ENCODE measurements around the gene IFNL4.

IFNL4 gene

DNA sequence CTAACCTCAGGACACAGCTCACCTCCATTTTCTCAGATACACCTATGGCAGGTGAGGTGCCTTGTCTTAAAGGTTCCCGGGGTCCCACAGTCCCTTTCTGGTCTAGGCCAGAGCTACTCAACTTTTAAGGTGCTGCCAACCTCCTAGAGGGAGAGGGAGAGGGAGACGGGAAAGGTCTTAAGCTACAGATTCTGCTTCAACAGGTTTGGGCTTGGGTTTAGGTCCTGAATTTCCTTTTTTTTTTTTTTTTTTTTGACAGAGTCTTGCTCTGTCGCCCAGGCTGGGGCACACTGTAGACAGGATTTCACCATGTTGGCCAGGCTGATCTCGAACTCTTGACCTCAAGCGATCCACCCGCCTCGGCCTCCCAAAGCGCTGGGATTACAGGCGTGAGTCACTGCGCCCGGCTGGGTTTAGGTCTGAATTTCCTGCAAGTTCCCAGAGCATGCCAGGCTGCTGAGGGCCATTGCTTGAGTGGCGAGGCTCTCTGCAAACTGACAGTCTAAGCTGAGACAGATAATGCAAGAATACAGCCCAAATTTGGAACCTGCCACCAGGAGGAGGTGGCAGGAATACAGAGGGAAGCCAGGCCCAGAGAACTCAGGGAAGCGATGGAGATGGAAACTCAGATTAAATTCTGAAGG, 36.8 kb downstream of the IFNL4 start:
- DNase-seq = no peak
- intact Hi-C loops (cut with DNase I; ENCODE audit: low total_unique reads) = no loop called here
- TF ChIP-seq, protein P1, sequence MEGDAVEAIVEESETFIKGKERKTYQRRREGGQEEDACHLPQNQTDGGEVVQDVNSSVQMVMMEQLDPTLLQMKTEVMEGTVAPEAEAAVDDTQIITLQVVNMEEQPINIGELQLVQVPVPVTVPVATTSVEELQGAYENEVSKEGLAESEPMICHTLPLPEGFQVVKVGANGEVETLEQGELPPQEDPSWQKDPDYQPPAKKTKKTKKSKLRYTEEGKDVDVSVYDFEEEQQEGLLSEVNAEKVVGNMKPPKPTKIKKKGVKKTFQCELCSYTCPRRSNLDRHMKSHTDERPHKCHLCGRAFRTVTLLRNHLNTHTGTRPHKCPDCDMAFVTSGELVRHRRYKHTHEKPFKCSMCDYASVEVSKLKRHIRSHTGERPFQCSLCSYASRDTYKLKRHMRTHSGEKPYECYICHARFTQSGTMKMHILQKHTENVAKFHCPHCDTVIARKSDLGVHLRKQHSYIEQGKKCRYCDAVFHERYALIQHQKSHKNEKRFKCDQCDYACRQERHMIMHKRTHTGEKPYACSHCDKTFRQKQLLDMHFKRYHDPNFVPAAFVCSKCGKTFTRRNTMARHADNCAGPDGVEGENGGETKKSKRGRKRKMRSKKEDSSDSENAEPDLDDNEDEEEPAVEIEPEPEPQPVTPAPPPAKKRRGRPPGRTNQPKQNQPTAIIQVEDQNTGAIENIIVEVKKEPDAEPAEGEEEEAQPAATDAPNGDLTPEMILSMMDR (IDR thresholded peaks at IDR 0.05) = no peak
- no peaks in the 10 kb centered on the region for H3K36me3 ChIP-seq
- peaks cover 0 to 46% of the 10 kb centered on the region in 2 donors for H3K27me3 ChIP-seq
- no peak overlapping the region for H3K27ac ChIP-seq
- peaks cover 0 to 18% (median 15%) of the 10 kb centered on the region in 3 donors for H3K9me3 ChIP-seq
- no peaks in the 10 kb centered on the region for H3K4me1 ChIP-seq
- no peak overlapping the region for H3K4me3 ChIP-seq

DNA sequence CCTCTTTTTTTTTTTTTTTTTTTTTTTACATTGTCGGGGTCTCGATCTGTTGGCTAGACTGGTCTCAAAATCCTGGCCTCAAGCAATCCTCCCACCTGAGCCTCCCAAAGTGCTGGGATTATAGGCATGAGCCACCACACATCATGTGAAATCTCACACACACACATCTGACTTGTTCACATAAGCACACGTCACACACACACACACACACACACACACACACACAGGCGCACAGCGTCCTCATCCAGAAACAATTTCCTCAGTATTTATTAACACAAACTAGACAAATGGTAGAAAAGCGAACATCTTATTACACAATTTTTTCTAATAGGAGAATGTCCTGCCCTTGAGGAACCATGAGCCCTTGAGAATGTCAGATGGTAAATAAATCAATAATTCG, 39.5 kb downstream of the IFNL4 start:
- H3K36me3 ChIP-seq = no peaks in the 10 kb centered on the region
- TF ChIP-seq, protein P1 (IDR thresholded peaks at IDR 0.05) = no peak
- no peaks in the 10 kb centered on the region for H3K4me1 ChIP-seq
- intact Hi-C loops (cut with DNase I; ENCODE audit: low total_unique reads) = no loop called here
- no peaks in the 10 kb centered on the region for H3K9me3 ChIP-seq
- H3K4me3 ChIP-seq = no peak overlapping the region
- peaks cover 0 to 44% of the 10 kb centered on the region in 2 donors for H3K27me3 ChIP-seq
- DNase-seq = no peak
- no peak overlapping the region for H3K27ac ChIP-seq

DNA sequence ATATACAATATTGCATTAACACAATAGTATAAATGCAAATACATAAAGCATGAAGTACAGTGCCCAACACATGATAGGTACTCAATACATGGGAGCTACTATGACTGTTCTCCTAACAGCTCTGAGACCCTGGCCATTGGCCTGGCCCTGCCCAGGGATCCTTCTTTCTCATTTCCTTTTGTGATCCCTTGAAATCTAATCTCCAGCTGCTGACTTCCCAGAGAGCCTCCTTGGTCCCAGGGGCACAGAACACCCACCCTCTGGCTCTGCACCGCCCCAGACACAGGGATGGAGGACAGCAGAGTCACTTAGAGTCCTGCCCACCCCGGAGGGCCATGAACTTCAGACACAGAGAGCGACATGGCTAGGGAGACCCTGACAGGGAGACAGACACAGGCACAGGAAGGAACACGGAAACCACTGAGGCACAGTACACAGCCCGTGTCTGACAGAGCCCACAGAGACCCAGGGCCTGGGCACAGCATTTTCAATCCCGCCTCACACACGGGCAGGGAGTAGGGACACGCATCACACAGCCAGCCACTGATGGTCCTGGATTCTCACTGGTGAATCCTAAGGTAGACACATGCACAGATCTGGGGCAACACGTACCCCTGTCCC, 40.4 kb downstream of the IFNL4 start:
- no peak for DNase-seq
- no peak overlapping the region for H3K4me3 ChIP-seq
- no peaks in the 10 kb centered on the region for H3K36me3 ChIP-seq
- H3K27ac ChIP-seq = no peak overlapping the region
- no peaks in the 10 kb centered on the region for H3K4me1 ChIP-seq
- intact Hi-C loops (cut with DNase I; ENCODE audit: low total_unique reads) = no loop called here
- TF ChIP-seq, protein P1 (IDR thresholded peaks at IDR 0.05) = no peak
- peaks cover 0 to 53% of the 10 kb centered on the region in 2 donors for H3K27me3 ChIP-seq
- no peaks in the 10 kb centered on the region for H3K9me3 ChIP-seq

DNA sequence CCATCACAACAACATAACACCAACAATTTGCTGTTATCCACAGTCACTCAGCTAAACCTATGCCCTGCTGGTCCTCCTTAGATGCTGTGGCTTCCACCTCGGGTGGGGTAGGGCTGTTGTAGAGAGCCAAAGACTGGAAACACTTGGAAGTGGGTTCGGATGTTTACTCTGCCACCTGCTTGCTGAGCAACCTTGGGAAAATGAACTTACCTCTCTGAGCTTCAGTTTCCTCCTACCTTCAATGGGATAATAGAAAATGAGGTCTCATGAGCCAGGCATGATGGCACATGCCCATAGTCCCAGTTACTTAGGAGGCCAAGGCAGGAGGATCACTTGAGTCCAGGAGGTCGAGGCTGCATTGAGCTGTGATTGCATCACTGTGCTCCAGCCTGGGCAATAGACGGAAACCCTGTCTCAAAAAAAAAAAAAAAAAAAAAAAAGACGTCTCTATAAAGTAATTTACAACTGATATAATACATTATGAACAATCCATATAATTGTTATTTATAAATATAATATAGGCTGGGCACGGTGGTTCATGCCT, 41.3 kb downstream of the IFNL4 start:
- H3K27ac ChIP-seq = no peak overlapping the region
- no peaks in the 10 kb centered on the region for H3K36me3 ChIP-seq
- no peak for DNase-seq
- no peak overlapping the region for H3K4me3 ChIP-seq
- H3K4me1 ChIP-seq = no peaks in the 10 kb centered on the region
- intact Hi-C loops (cut with DNase I; ENCODE audit: low total_unique reads) = no loop called here
- peaks cover 0 to 61% of the 10 kb centered on the region in 2 donors for H3K27me3 ChIP-seq
- TF ChIP-seq, protein P1 (IDR thresholded peaks at IDR 0.05) = no peak
- no peaks in the 10 kb centered on the region for H3K9me3 ChIP-seq

DNA sequence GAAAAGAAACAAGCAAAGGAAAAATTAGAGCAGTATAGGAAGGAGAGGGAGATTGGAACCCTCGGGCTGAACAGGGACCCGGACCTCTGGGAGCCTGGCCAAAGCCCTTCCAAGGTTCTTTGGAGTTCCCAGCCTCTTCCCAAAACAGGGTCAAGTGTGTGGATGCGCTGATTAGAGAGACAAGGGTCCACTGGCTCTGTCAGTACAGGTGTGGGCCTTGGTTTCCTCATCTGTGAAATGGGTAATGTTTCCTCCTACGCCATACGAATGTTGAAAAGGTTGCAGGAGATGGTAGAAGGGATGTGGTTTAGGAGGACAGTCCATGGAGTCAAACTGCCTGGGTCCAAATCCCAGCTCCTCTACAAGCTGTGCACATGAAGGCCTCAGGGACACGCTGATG, 42.5 kb downstream of the IFNL4 start:
- Histone ChIP-seq H3K27ac (no peak overlapping the region), H3K4me3 (no peak overlapping the region), H3K36me3 (no peaks in the 10 kb centered on the region), H3K9me3 (no peaks in the 10 kb centered on the region), H3K4me1 (no peaks in the 10 kb centered on the region), H3K27me3 (peaks cover 0 to 63% of the 10 kb centered on the region in 2 donors)
- intact Hi-C loops (cut with DNase I; ENCODE audit: low total_unique reads) = no loop called here
- TF ChIP-seq, protein P1 (IDR thresholded peaks at IDR 0.05) = no peak
- DNase-seq = no peak

All from tibial artery (tissue), 4 donors.